IMR-90 (cell line): ENCODE results near the gene TUBD1. TPM values are rescaled to one million over a fixed set of nuclear protein-coding genes. Genes with fewer than 3 reads are reported as not detected.
A peak's percentile ranks its signal among the peaks of the same experiment; 100 is the strongest.
"Not testable (repeated sequence)": the region's sequence is repeated elsewhere in the genome, so short reads cannot be mapped to it uniquely, and the experiment has no call there.

Experiments used
- ATAC-seq: fragments of 200-7000 bp; cut with Tn5 transposase; 2 replicates; pipeline ENCODE4 v1.9.1; 2020; ENCODE audit warnings: low read depth, mild to moderate bottlenecking, moderate library complexity
- BruUV-seq: library from RNA; stranded (reverse); fragments of 400-500 nt; replicated peaks from 2 replicates; lab custom pipeline; 2021; lab: Mats Ljungman, UMichigan
- CTCF ChIA-PET: fragments of 300-600 bp; formaldehyde crosslinking; extraction: SDS; loops from one replicate; lab custom pipeline; 2021; ENCODE audit warnings: antibody characterized with exemption; lab: Yijun Ruan, JAX
- POLR2A ChIA-PET: fragments of 300-600 bp; sonication (Branson Sonifier 250); formaldehyde crosslinking; loops from one replicate; lab custom pipeline; 2022; ENCODE audit warnings: antibody characterized with exemption; ENCODE audit not compliant: unreplicated experiment; lab: Charles Lee
- DNase-seq: peaks from one replicate; pipeline ENCODE4 v3.0.0; 2013
- H2AFZ ChIP-seq: replicated peaks from 2 replicates; pipeline ENCODE3; 2013; ENCODE audit warnings: low read length, mild to moderate bottlenecking; ENCODE audit not compliant: poor library complexity
- H2AK5ac ChIP-seq: 2 replicates; pipeline ENCODE4 v1.6.1; 2013; ENCODE audit warnings: low read depth, low read length, inconsistent platforms
- H2AK9ac ChIP-seq: replicated peaks from 2 replicates; pipeline ENCODE3; 2013; ENCODE audit warnings: mild to moderate bottlenecking, low read depth, low read length, moderate library complexity; ENCODE audit not compliant: poor library complexity
- H2BK120ac ChIP-seq: 2 replicates; pipeline ENCODE4 v1.6.1; 2013; ENCODE audit warnings: low read depth, low read length, inconsistent platforms
- H2BK15ac ChIP-seq: 3 replicates; pipeline ENCODE4 v1.6.1; 2013; ENCODE audit warnings: low read depth, low read length, inconsistent platforms
- H2BK20ac ChIP-seq: 2 replicates; pipeline ENCODE4 v1.6.1; 2013; ENCODE audit warnings: low read depth, mild to moderate bottlenecking, inconsistent platforms, low read length, moderate library complexity
- H2BK5ac ChIP-seq: 2 replicates; pipeline ENCODE4 v1.6.1; 2013; ENCODE audit warnings: mild to moderate bottlenecking, low read depth, low read length, inconsistent platforms; ENCODE audit not compliant: poor library complexity, severe bottlenecking
- H3K14ac ChIP-seq: replicated peaks from 2 replicates; pipeline ENCODE4 v1.6.1; 2013; ENCODE audit warnings: low read depth, low read length, inconsistent platforms
- H3K18ac ChIP-seq: 2 replicates; pipeline ENCODE4 v1.6.1; 2013; ENCODE audit warnings: low read depth, low read length, control low read depth
- H3K23ac ChIP-seq: 2 replicates; pipeline ENCODE4 v1.6.1; 2013; ENCODE audit warnings: low read depth, low read length, inconsistent platforms
- H3K27ac ChIP-seq: 2 replicates; pipeline ENCODE4 v1.5.1; 2013; ENCODE audit warnings: mild to moderate bottlenecking, control low read depth, low read length; ENCODE audit not compliant: insufficient read depth
- H3K27me3 ChIP-seq: 2 replicates; pipeline ENCODE4 v1.6.1; 2013; ENCODE audit warnings: low read length; ENCODE audit not compliant: control insufficient read depth, insufficient read depth
- H3K36me3 ChIP-seq: 2 replicates; pipeline ENCODE4 v1.6.1; 2013; ENCODE audit warnings: low read length, mixed read lengths; ENCODE audit not compliant: control insufficient read depth, insufficient read depth
- H3K4ac ChIP-seq: 2 replicates; pipeline ENCODE4 v1.6.1; 2013; ENCODE audit warnings: low read depth, low read length, inconsistent platforms
- H3K4me1 ChIP-seq: 2 replicates; pipeline ENCODE4 v1.6.1; 2013; ENCODE audit warnings: low read length, mixed read lengths; ENCODE audit not compliant: control insufficient read depth, insufficient read depth
- H3K4me2 ChIP-seq: 2 replicates; pipeline ENCODE4 v1.6.1; 2013; ENCODE audit warnings: low read depth, mild to moderate bottlenecking, control low read depth, low read length, moderate library complexity
- H3K4me3 ChIP-seq: 2 replicates; pipeline ENCODE4 v1.5.1; 2013; ENCODE audit warnings: low read depth, mild to moderate bottlenecking, control low read depth, low read length, moderate library complexity; ENCODE audit not compliant: insufficient read depth
- H3K56ac ChIP-seq: 2 replicates; pipeline ENCODE4 v1.6.1; 2013; ENCODE audit warnings: low read length, inconsistent platforms; ENCODE audit not compliant: insufficient read depth; ENCODE audit errors: extremely low read depth
- H3K79me1 ChIP-seq, 2 experiments: 2 replicates each; pipeline ENCODE4 v1.6.1; 2013; ENCODE audit warnings: low read length in 2 of 2, inconsistent platforms in 1 of 2, low read depth in 1 of 2
- H3K9ac ChIP-seq: 2 replicates; pipeline ENCODE4 v1.6.1; 2013; ENCODE audit warnings: low read depth, low read length, control low read depth
- H3K9me1 ChIP-seq: 2 replicates; pipeline ENCODE4 v1.6.1; 2013; ENCODE audit warnings: low read length, inconsistent platforms; ENCODE audit not compliant: insufficient read depth
- H3K9me3 ChIP-seq: 2 replicates; pipeline ENCODE4 v1.6.1; 2013; ENCODE audit warnings: low read length; ENCODE audit not compliant: control insufficient read depth, insufficient read depth
- H4K20me1 ChIP-seq: 2 replicates; pipeline ENCODE4 v1.6.1; 2013; ENCODE audit warnings: low read length, inconsistent platforms; ENCODE audit not compliant: insufficient read depth
- H4K5ac ChIP-seq: 2 replicates; pipeline ENCODE4 v1.6.1; 2013; ENCODE audit warnings: mild to moderate bottlenecking, low read depth, low read length, control low read depth
- H4K8ac ChIP-seq, 2 experiments: 2 replicates each; pipeline ENCODE4 v1.6.1; 2013; ENCODE audit warnings: low read depth in 2 of 2, low read length in 2 of 2, control low read depth in 1 of 2, inconsistent platforms in 1 of 2
- H4K91ac ChIP-seq: 2 replicates; pipeline ENCODE4 v1.6.1; 2013; ENCODE audit warnings: low read depth, low read length, inconsistent platforms; ENCODE audit not compliant: insufficient read depth
- CEBPB ChIP-seq: IDR thresholded peaks from 2 replicates; pipeline ENCODE4 v1.6.1; 2012; ENCODE audit warnings: low read depth, low read length, improper control_type of control experiment
- WGBS, 2 experiments: methylation state at CpG; one replicate each; pipeline versions ENCODE4 v1.1.5 to v1.1.7; 2013; ENCODE audit warnings: missing lambda C conversion rate in 2 of 2; ENCODE audit not compliant: insufficient read length in 1 of 2; ENCODE audit errors: extremely low coverage in 2 of 2; 5-methylcytosine and 5-hydroxymethylcytosine counted together
- dilution Hi-C: fragments of 300-500 bp; cut with HindIII; formaldehyde crosslinking; loops from one replicate; pipeline ENCODE4 v1.14.3; 2018; ENCODE audit warnings: low sequenced_read_pairs; ENCODE audit not compliant: unreplicated experiment
- in situ Hi-C: fragments of 300-500 bp; cut with MboI; formaldehyde crosslinking; loops from 3 replicates; pipeline ENCODE4 v1.14.3; 2019; ENCODE audit warnings: low sequenced_read_pairs, inconsistent platforms, mixed read lengths
- intact Hi-C: fragments of 100-400 bp; cut with micrococcal nuclease; formaldehyde crosslinking; loops from 2 replicates; pipeline ENCODE4 v1.10.0; 2022
- polyA plus RNA-seq, 3 experiments: library from polyadenylated mRNA; depleted of rRNA; stranded (reverse); fragments of >200 nt; gene quantifications; 2 replicates each; pipeline ENCODE4 v1.2.3, GENCODE V29; 2012; ENCODE audit warnings: low replicate concordance in 1 of 3
- total RNA-seq: library from RNA; depleted of rRNA; stranded (reverse); fragments of >200 nt; gene quantifications from 2 replicates; pipeline ENCODE4 v1.2.3, GENCODE V29; 2012

Gene TUBD1
- total and polyA plus RNA-seq, 2 of the 4 experiments (the other 2 are of a cell fraction), result 2.2 to 4.7 TPM

- BruUV-seq, H3K56ac ChIP-seq, H3K27ac ChIP-seq, H3K79me1 ChIP-seq, H3K9me1 ChIP-seq, H2AK5ac ChIP-seq, H3K4me3 ChIP-seq, H2BK15ac ChIP-seq, H2BK20ac ChIP-seq, H3K23ac ChIP-seq, intact Hi-C loops, H3K4me2 ChIP-seq, POLR2A ChIA-PET, H3K9me3 ChIP-seq, H2AFZ ChIP-seq, CTCF ChIA-PET, H3K27me3 ChIP-seq, H4K5ac ChIP-seq, H3K14ac ChIP-seq, H3K4me1 ChIP-seq, H4K8ac ChIP-seq, H2BK5ac ChIP-seq, H3K18ac ChIP-seq, H4K91ac ChIP-seq, H3K9ac ChIP-seq, H2BK120ac ChIP-seq, H2AK9ac ChIP-seq, H4K20me1 ChIP-seq, H3K4ac ChIP-seq: not testable (repeated sequence)
- DNase-seq (peak; percentile 24), ATAC-seq (peak; percentile 92)
- peak; percentile 29; the same call in 1 of the 2 replicates for TF ChIP-seq CEBPB
- 75% methylated on average over 1 of the region's 3 CpGs; no CpG with 5 or more reads in 1 of the 2 experiments for WGBS, 2 experiments
- dilution Hi-C loops (loop anchor here (25.0 kb wide), 1 partner anchor 132 kb away; no protein-coding TSS in a partner anchor), in situ Hi-C loops (loop anchor here (25.0 kb wide), 1 partner anchor 257 kb away; no protein-coding TSS in a partner anchor)
- H3K36me3 ChIP-seq, result peaks cover 27% of the 10 kb centered on the region
These were observed 38.0 kb upstream of the TUBD1 start for GRCh38 chr17:59930768-59931167.

- no CpG with 5 or more reads among the region's 2 CpGs for WGBS, 2 experiments
- intact Hi-C loops, CTCF ChIA-PET, H2BK120ac ChIP-seq, H3K14ac ChIP-seq, H3K56ac ChIP-seq, ATAC-seq, H2AK9ac ChIP-seq, H4K5ac ChIP-seq, H3K27me3 ChIP-seq, H4K91ac ChIP-seq, H4K20me1 ChIP-seq, POLR2A ChIA-PET, H3K4me3 ChIP-seq, BruUV-seq, H3K4me1 ChIP-seq, H3K23ac ChIP-seq, DNase-seq, H3K4ac ChIP-seq, H2BK20ac ChIP-seq, H3K9ac ChIP-seq, H2AFZ ChIP-seq, H3K27ac ChIP-seq, H2BK15ac ChIP-seq, H4K8ac ChIP-seq, H3K4me2 ChIP-seq, H2AK5ac ChIP-seq, H3K18ac ChIP-seq, H3K79me1 ChIP-seq, H3K9me1 ChIP-seq, H3K9me3 ChIP-seq, H2BK5ac ChIP-seq: not testable (repeated sequence)
- dilution Hi-C loops (loop anchor here (25.0 kb wide), 1 partner anchor 132 kb away; no protein-coding TSS in a partner anchor), in situ Hi-C loops (loop anchor here (25.0 kb wide), 1 partner anchor 257 kb away; no protein-coding TSS in a partner anchor)
- H3K36me3 ChIP-seq, result peaks cover 28% of the 10 kb centered on the region
These were observed 37.4 kb upstream of the TUBD1 start for GRCh38 chr17:59930121-59930520.
